Left ventricle myocardium inferior (tissue), 1 donor: ENCODE measurements around the gene CAMK2D. TPM values are rescaled to one million over a fixed set of nuclear protein-coding genes. Genes with fewer than 3 reads are reported as not detected.

Experiments used
- DNase-seq: peaks from one replicate; pipeline ENCODE4 v3.0.0-alpha.2; 2020
- H3K27ac ChIP-seq: fragments of 200-600 bp; replicated peaks from 2 replicates; pipeline ENCODE4 v1.8.0; 2021
- H3K27me3 ChIP-seq: fragments of 200-600 bp; 2 replicates; pipeline ENCODE4 v1.8.0; 2021; ENCODE audit warnings: low read depth
- H3K36me3 ChIP-seq: fragments of 200-600 bp; 2 replicates; pipeline ENCODE4 v1.8.0; 2021
- H3K4me1 ChIP-seq: fragments of 200-600 bp; 2 replicates; pipeline ENCODE4 v1.8.0; 2021
- H3K4me3 ChIP-seq: fragments of 200-600 bp; 2 replicates; pipeline ENCODE4 v1.8.0; 2021; ENCODE audit warnings: mild to moderate bottlenecking, moderate library complexity
- H3K9me3 ChIP-seq: fragments of 200-600 bp; replicated peaks from 2 replicates; pipeline ENCODE4 v1.8.0; 2021
- CTCF ChIP-seq: fragments of 200-600 bp; IDR thresholded peaks from 2 replicates; pipeline ENCODE4 v1.8.0; 2021; ENCODE audit warnings: antibody characterized with exemption, mild to moderate bottlenecking, borderline replicate concordance
- intact Hi-C: fragments of 100-400 bp; cut with micrococcal nuclease; formaldehyde crosslinking; loops from one replicate; pipeline ENCODE4 v1.11.0; 2022
- total RNA-seq: library from RNA; stranded (reverse); fragmentation: NEBNext Ultra II Directional; extraction: Animal tissue kit (Norgen Biotek cat#: 25700); gene quantifications from one replicate; pipeline ENCODE4 v1.2.1, GENCODE V29; 2021
- donor health status: DM: no; HTN: yes; CAD: no; lungs with severe emphysema.

The CAMK2D gene
- total RNA-seq, 1 donor from 2014 or later, result 223 TPM

- DNase-seq, result no peak
- Histone ChIP-seq H3K36me3 (no peaks in the 10 kb centered on the region), H3K9me3 (peaks cover 23% of the 10 kb centered on the region), H3K4me1 (no peaks in the 10 kb centered on the region), H3K27ac (no peak overlapping the region), H3K27me3 (no peaks in the 10 kb centered on the region), H3K4me3 (no peak overlapping the region)
- no peak for TF ChIP-seq CTCF
- intact Hi-C loops, result no loop called here
Measured at GRCh38 chr4:113420938-113421337, 340.6 kb downstream of the CAMK2D start.

- Histone ChIP-seq H3K36me3 (no peaks in the 10 kb centered on the region), H3K9me3 (peaks cover 23% of the 10 kb centered on the region), H3K27me3 (no peaks in the 10 kb centered on the region), H3K4me1 (no peaks in the 10 kb centered on the region), H3K27ac (no peak overlapping the region), H3K4me3 (no peak overlapping the region)
- TF ChIP-seq CTCF, result no peak
- no peak for DNase-seq
- intact Hi-C loops, result no loop called here
Measured at GRCh38 chr4:113419631-113420030, 341.9 kb downstream of the CAMK2D start.

GRCh38 chr4:113411496-113411938, 350.0 kb downstream of the CAMK2D start:
- no peak overlapping the region for H3K4me3 ChIP-seq
- TF ChIP-seq CTCF, result no peak
- no peak overlapping the region for H3K27ac ChIP-seq
- no peak for DNase-seq
- H3K4me1 ChIP-seq, result peaks cover 5% of the 10 kb centered on the region
- H3K36me3 ChIP-seq, result no peaks in the 10 kb centered on the region
- intact Hi-C loops, result no loop called here
- no peaks in the 10 kb centered on the region for H3K27me3 ChIP-seq
- H3K9me3 ChIP-seq, result no peaks in the 10 kb centered on the region

GRCh38 chr4:113410686-113411085, 350.9 kb downstream of the CAMK2D start:
- H3K9me3 ChIP-seq, result no peaks in the 10 kb centered on the region
- no peak for TF ChIP-seq CTCF
- H3K27ac ChIP-seq, result no peak overlapping the region
- DNase-seq, result no peak
- H3K4me1 ChIP-seq, result peaks cover 5% of the 10 kb centered on the region
- H3K36me3 ChIP-seq, result no peaks in the 10 kb centered on the region
- intact Hi-C loops, result no loop called here
- no peaks in the 10 kb centered on the region for H3K27me3 ChIP-seq
- no peak overlapping the region for H3K4me3 ChIP-seq

- TF ChIP-seq CTCF, result no peak
- no peak for DNase-seq
- intact Hi-C loops, result no loop called here
- Histone ChIP-seq H3K27me3 (no peaks in the 10 kb centered on the region), H3K4me3 (no peak overlapping the region), H3K36me3 (no peaks in the 10 kb centered on the region), H3K9me3 (no peaks in the 10 kb centered on the region), H3K27ac (no peak overlapping the region), H3K4me1 (peaks cover 15% of the 10 kb centered on the region)
Measured at GRCh38 chr4:113409181-113409580, 352.4 kb downstream of the CAMK2D start.

GRCh38 chr4:113407409-113407808, 354.1 kb downstream of the CAMK2D start:
- intact Hi-C loops, result no loop called here
- no peak for TF ChIP-seq CTCF
- Histone ChIP-seq H3K27me3 (no peaks in the 10 kb centered on the region), H3K4me1 (peaks cover 15% of the 10 kb centered on the region), H3K4me3 (no peak overlapping the region), H3K36me3 (no peaks in the 10 kb centered on the region), H3K27ac (no peak overlapping the region), H3K9me3 (no peaks in the 10 kb centered on the region)
- DNase-seq, result no peak
